ENCODE results near the gene AGAP1. TPM values are rescaled to one million over a fixed set of nuclear protein-coding genes. Genes with fewer than 3 reads are reported as not detected.

The AGAP1 gene
- total RNA-seq, 1 donor from 2014 or later = 20.4 TPM

DNA sequence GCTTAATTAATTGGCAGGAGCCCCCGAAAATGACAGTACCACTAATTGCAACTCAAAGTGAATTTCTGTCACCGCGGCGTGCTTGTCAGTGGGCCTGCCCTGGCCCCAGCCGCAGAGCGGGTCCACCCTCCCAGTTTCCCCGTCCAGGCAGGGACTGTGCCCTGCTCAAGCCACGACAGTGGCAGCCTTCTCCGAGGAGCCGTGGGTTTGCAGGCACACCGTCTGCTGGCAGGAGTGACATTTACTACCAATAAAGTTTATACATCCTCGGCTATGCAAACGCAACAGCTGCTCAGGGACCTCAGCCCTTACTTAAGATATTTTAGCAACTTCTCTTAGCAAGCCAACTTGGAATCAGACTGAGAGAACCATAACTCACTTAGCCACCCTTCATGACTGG lies 561.6 kb downstream of the AGAP1 start:
- Mint-ChIP-seq H3K4me3 (no peak overlapping the region), H3K36me3 (peaks cover 25% of the 10 kb centered on the region), H3K27ac (no peak overlapping the region), H3K4me1 (peaks cover 44% of the 10 kb centered on the region), H3K9me3 (peaks cover 15% of the 10 kb centered on the region), H3K27me3 (ENCODE audit: insufficient read depth, low read depth) (peaks cover 7% of the 10 kb centered on the region)
- no peak overlapping the region for H3K9ac ChIP-seq
- no peak overlapping the region for H3K4me3 ChIP-seq
- DNase-seq (ENCODE audit: low spot score) = no peak
- H3K27me3 ChIP-seq = no peaks in the 10 kb centered on the region
- peaks cover 49% of the 10 kb centered on the region for H3K4me1 ChIP-seq
- peaks cover 8% of the 10 kb centered on the region for H3K9me3 ChIP-seq (ENCODE audit: low read depth)
- H3K4me2 ChIP-seq = no peak overlapping the region
- peaks cover 29% of the 10 kb centered on the region for H3F3A ChIP-seq (ENCODE audit: low read depth)
- H4K20me1 ChIP-seq (ENCODE audit: low read depth) = peaks cover 32% of the 10 kb centered on the region
- no peaks in the 10 kb centered on the region for H3K79me2 ChIP-seq (ENCODE audit: low read depth)
- no peak overlapping the region for H3K27ac ChIP-seq
- H2AFZ ChIP-seq (replicated peaks) = no peak overlapping the region
- no peaks in the 10 kb centered on the region for H3K36me3 ChIP-seq
- TF ChIP-seq EZH2 (IDR thresholded peaks at IDR 0.05) (no peak), EZH2phosphoT487 (IDR thresholded peaks at IDR 0.05) (no peak)
- TF ChIP-seq, protein P1, sequence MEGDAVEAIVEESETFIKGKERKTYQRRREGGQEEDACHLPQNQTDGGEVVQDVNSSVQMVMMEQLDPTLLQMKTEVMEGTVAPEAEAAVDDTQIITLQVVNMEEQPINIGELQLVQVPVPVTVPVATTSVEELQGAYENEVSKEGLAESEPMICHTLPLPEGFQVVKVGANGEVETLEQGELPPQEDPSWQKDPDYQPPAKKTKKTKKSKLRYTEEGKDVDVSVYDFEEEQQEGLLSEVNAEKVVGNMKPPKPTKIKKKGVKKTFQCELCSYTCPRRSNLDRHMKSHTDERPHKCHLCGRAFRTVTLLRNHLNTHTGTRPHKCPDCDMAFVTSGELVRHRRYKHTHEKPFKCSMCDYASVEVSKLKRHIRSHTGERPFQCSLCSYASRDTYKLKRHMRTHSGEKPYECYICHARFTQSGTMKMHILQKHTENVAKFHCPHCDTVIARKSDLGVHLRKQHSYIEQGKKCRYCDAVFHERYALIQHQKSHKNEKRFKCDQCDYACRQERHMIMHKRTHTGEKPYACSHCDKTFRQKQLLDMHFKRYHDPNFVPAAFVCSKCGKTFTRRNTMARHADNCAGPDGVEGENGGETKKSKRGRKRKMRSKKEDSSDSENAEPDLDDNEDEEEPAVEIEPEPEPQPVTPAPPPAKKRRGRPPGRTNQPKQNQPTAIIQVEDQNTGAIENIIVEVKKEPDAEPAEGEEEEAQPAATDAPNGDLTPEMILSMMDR (IDR thresholded peaks at IDR 0.05) = no peak

- DNase-seq (ENCODE audit: low spot score) = no peak
- no peak for TF ChIP-seq EZH2phosphoT487 (IDR thresholded peaks at IDR 0.05)
- H3K4me2 ChIP-seq = no peak overlapping the region
- Mint-ChIP-seq H3K27me3 (ENCODE audit: insufficient read depth, low read depth) (peaks cover 7% of the 10 kb centered on the region), H3K4me3 (no peak overlapping the region), H3K9me3 (peaks cover 15% of the 10 kb centered on the region), H3K4me1 (peaks cover 40% of the 10 kb centered on the region), H3K36me3 (peaks cover 28% of the 10 kb centered on the region), H3K27ac (no peak overlapping the region)
- H3K9ac ChIP-seq = no peak overlapping the region
- H3K79me2 ChIP-seq (ENCODE audit: low read depth) = no peaks in the 10 kb centered on the region
- H3F3A ChIP-seq (ENCODE audit: low read depth) = peaks cover 25% of the 10 kb centered on the region
- peaks cover 30% of the 10 kb centered on the region for H4K20me1 ChIP-seq (ENCODE audit: low read depth)
- H3K4me3 ChIP-seq = no peak overlapping the region
- no peaks in the 10 kb centered on the region for H3K27me3 ChIP-seq
- H3K9me3 ChIP-seq (ENCODE audit: low read depth) = peaks cover 8% of the 10 kb centered on the region
- H2AFZ ChIP-seq (replicated peaks) = no peak overlapping the region
- H3K4me1 ChIP-seq = peaks cover 46% of the 10 kb centered on the region
- H3K27ac ChIP-seq = no peak overlapping the region
- no peaks in the 10 kb centered on the region for H3K36me3 ChIP-seq
Measured at GRCh38 chr2:236056141-236056540, 562.3 kb downstream of the AGAP1 start.

DNA sequence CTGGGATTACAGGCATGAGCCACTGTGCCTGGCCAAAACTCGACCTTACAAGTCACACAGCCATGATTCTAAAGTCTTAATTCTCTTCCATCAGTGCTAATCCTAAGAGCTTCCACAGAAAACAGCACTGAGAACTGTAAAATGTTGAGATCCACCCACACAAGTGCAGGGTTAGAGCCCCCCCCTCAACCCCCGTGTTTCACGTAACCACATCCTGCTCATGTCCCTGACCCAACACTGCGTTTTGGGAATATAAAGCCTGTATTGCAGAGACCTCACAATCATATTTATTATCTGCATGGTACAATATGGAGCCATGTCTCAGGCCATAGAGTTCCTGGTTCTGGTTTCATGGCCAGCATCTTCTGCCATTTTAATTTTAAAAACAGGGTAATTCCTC lies 563.5 kb downstream of the AGAP1 start:
- Histone ChIP-seq H3K9ac (no peak overlapping the region), H3K4me2 (no peak overlapping the region), H4K20me1 (ENCODE audit: low read depth) (peaks cover 26% of the 10 kb centered on the region), H3K4me1 (peaks cover 41% of the 10 kb centered on the region), H3K36me3 (no peaks in the 10 kb centered on the region), H3K27me3 (no peaks in the 10 kb centered on the region), H3K9me3 (ENCODE audit: low read depth) (peaks cover 8% of the 10 kb centered on the region), H3K79me2 (ENCODE audit: low read depth) (no peaks in the 10 kb centered on the region), H3K27ac (no peak overlapping the region), H2AFZ (replicated peaks) (no peak overlapping the region), H3K4me3 (no peak overlapping the region), H3F3A (ENCODE audit: low read depth) (peaks cover 20% of the 10 kb centered on the region)
- Mint-ChIP-seq H3K27me3 (ENCODE audit: insufficient read depth, low read depth) (peaks cover 7% of the 10 kb centered on the region), H3K9me3 (peaks cover 15% of the 10 kb centered on the region), H3K4me3 (no peak overlapping the region), H3K27ac (no peak overlapping the region), H3K4me1 (peaks cover 38% of the 10 kb centered on the region), H3K36me3 (peaks cover 29% of the 10 kb centered on the region)
- no peak for DNase-seq (ENCODE audit: low spot score)
- TF ChIP-seq EZH2phosphoT487 (IDR thresholded peaks at IDR 0.05) = no peak
- TF ChIP-seq, protein P1 (IDR thresholded peaks at IDR 0.05) = no peak
- TF ChIP-seq EZH2 (IDR thresholded peaks at IDR 0.05) = no peak

GRCh38 chr2:236061497-236061896 lies 567.7 kb downstream of the AGAP1 start:
- Histone ChIP-seq H3K4me3 (no peak overlapping the region), H2AFZ (replicated peaks) (no peak overlapping the region), H3K36me3 (no peaks in the 10 kb centered on the region), H3K4me2 (no peak overlapping the region), H3K9me3 (ENCODE audit: low read depth) (peaks cover 8% of the 10 kb centered on the region), H3K27ac (no peak overlapping the region), H3K4me1 (peaks cover 7% of the 10 kb centered on the region), H3K79me2 (ENCODE audit: low read depth) (no peaks in the 10 kb centered on the region), H4K20me1 (ENCODE audit: low read depth) (no peaks in the 10 kb centered on the region), H3F3A (ENCODE audit: low read depth) (no peaks in the 10 kb centered on the region), H3K27me3 (no peaks in the 10 kb centered on the region), H3K9ac (no peak overlapping the region)
- no peak for DNase-seq (ENCODE audit: low spot score)
- TF ChIP-seq EZH2 (IDR thresholded peaks at IDR 0.05) (no peak), EZH2phosphoT487 (IDR thresholded peaks at IDR 0.05) (no peak)
- TF ChIP-seq, protein P1 (IDR thresholded peaks at IDR 0.05) = no peak
- peaks cover 30% of the 10 kb centered on the region for H3K36me3 Mint-ChIP-seq
- peaks cover 12% of the 10 kb centered on the region for H3K27me3 Mint-ChIP-seq (ENCODE audit: insufficient read depth, low read depth)
- H3K4me1 Mint-ChIP-seq = peaks cover 26% of the 10 kb centered on the region
- H3K9me3 Mint-ChIP-seq = peaks cover 15% of the 10 kb centered on the region
- no peak overlapping the region for H3K27ac Mint-ChIP-seq
- no peak overlapping the region for H3K4me3 Mint-ChIP-seq

Data from neural progenitor cell (in vitro differentiated cells).